Body of pancreas (tissue), 4 donors: ENCODE results near the gene WASF3.

Source experiments
- CTCF ChIP-seq, 7 experiments: fragments of 450-650 bp in 4 of 7; fragments of 200-600 bp in 3 of 7; sonication (generic) in 3 of 7; IDR thresholded peaks; one replicate each; pipeline ENCODE4 v1.5.1; 2016 to 2019; ENCODE audit warnings: antibody characterized with exemption in 7 of 7
- POLR2A ChIP-seq, 3 donors: fragments of 450-650 bp; IDR thresholded peaks; one replicate each; pipeline ENCODE4 v1.6.1; 2016; ENCODE audit warnings: antibody characterized with exemption in 3 of 3, mild to moderate bottlenecking in 2 of 3

- no peak for TF ChIP-seq CTCF (IDR thresholded peaks at IDR 0.05)
- no peak for TF ChIP-seq POLR2A (IDR thresholded peaks at IDR 0.05)
These were observed 30.7 kb upstream of the WASF3 start for GRCh38 chr13:26526702-26527216.
